Cardiac septum (tissue), 1 donor: ENCODE results near the gene ARAP1. TPM values are rescaled to one million over a fixed set of nuclear protein-coding genes. Genes with fewer than 3 reads are reported as not detected.

Source experiments
- DNase-seq: peaks from one replicate; pipeline ENCODE4 v3.0.0-alpha.2; 2020; ENCODE audit warnings: low spot score
- intact Hi-C: fragments of 100-400 bp; cut with DNase I; formaldehyde crosslinking; loops from one replicate; pipeline ENCODE4 v1.14.0; 2022
- total RNA-seq: library from RNA; stranded (reverse); fragmentation: NEBNext Ultra II Directional; extraction: Animal tissue kit (Norgen Biotek cat#: 25700); gene quantifications from one replicate; pipeline ENCODE4 v1.2.1, GENCODE V29; 2021
- donor health status: DM: no; HTN: no; CAD: no.

Gene ARAP1
- total RNA-seq, 1 donor from 2014 or later = 46.3 TPM

GRCh38 chr11:72766152-72766902, 14.1 kb upstream of the ARAP1 start:
- no peak for DNase-seq
- intact Hi-C loops = no loop called here

- no peak for DNase-seq
- intact Hi-C loops = no loop called here
Measured at GRCh38 chr11:72764503-72764902, 12.3 kb upstream of the ARAP1 start.

GRCh38 chr11:72763823-72764222, 11.6 kb upstream of the ARAP1 start:
- DNase-seq = no peak
- intact Hi-C loops = no loop called here

- no peak for DNase-seq
Measured at GRCh38 chr11:72762641-72763304, 10.6 kb upstream of the ARAP1 start.

GRCh38 chr11:72760539-72761405, 8.6 kb upstream of the ARAP1 start:
- intact Hi-C loops = no loop called here
- DNase-seq = no peak

More at GRCh38 chr11:72762641-72763304, 10.6 kb upstream of the ARAP1 start:
- intact Hi-C loops = no loop called here

GRCh38 chr11:72759468-72759985, 7.3 kb upstream of the ARAP1 start:
- DNase-seq = no peak
- intact Hi-C loops = no loop called here

GRCh38 chr11:72758690-72759389, 6.6 kb upstream of the ARAP1 start:
- intact Hi-C loops = no loop called here
- DNase-seq = no peak

- intact Hi-C loops = no loop called here
- DNase-seq = no peak
Measured at GRCh38 chr11:72758304-72758689, 6.1 kb upstream of the ARAP1 start.

GRCh38 chr11:72755713-72756285, 3.6 kb upstream of the ARAP1 start:
- DNase-seq = no peak
- intact Hi-C loops = no loop called here

- intact Hi-C loops = no loop called here
- DNase-seq = no peak
Measured at GRCh38 chr11:72754544-72755155, 2.4 kb upstream of the ARAP1 start.

GRCh38 chr11:72754149-72754543, 1.9 kb upstream of the ARAP1 start:
- DNase-seq = no peak
- intact Hi-C loops = no loop called here

GRCh38 chr11:72753341-72754148, 1.3 kb upstream of the ARAP1 start:
- intact Hi-C loops = no loop called here
- no peak for DNase-seq

- no peak for DNase-seq
- intact Hi-C loops = no loop called here
Measured at GRCh38 chr11:72751116-72752087, 806 bp downstream of the ARAP1 start.

GRCh38 chr11:72750556-72751115, 1.6 kb downstream of the ARAP1 start:
- DNase-seq = no peak
- intact Hi-C loops = no loop called here

GRCh38 chr11:72750086-72750485, 2.1 kb downstream of the ARAP1 start:
- no peak for DNase-seq
- intact Hi-C loops = no loop called here

- no peak for DNase-seq
- intact Hi-C loops = no loop called here
Measured at GRCh38 chr11:72747289-72747855, 4.8 kb downstream of the ARAP1 start.
